Vagina (tissue), 2 donors: ENCODE measurements around the gene TCF25. TPM values are rescaled to one million over a fixed set of nuclear protein-coding genes. Genes with fewer than 3 reads are reported as not detected.

Experiments used
- DNase-seq, 2 donors: peaks; one replicate each; pipeline ENCODE4 v3.0.0-alpha.2; 2017; ENCODE audit errors: extremely low spot score in 2 of 2
- H3K27ac ChIP-seq: fragments of 200-600 bp; sonication (generic); one replicate; pipeline ENCODE4 v1.5.1; 2019
- H3K27me3 ChIP-seq: fragments of 200-600 bp; sonication (generic); one replicate; pipeline ENCODE4 v1.5.1; 2019
- H3K36me3 ChIP-seq, 2 donors: fragments of 200-600 bp; sonication (generic); one replicate each; pipeline ENCODE4 v1.5.1; 2017 to 2019
- H3K4me1 ChIP-seq: fragments of 200-600 bp; sonication (generic); one replicate; pipeline ENCODE4 v1.5.1; 2019
- H3K4me3 ChIP-seq, 2 donors: fragments of 200-600 bp; sonication (generic); 1 replicate in 1 of 2; 2 replicates in 1 of 2; pipeline ENCODE4 v1.5.1; 2016 to 2019
- H3K9me3 ChIP-seq: fragments of 200-600 bp; sonication (generic); one replicate; pipeline ENCODE4 v1.5.1; 2019
- CTCF ChIP-seq, 3 experiments: fragments of 450-650 bp in 2 of 3; fragments of 200-600 bp in 1 of 3; sonication (generic) in 1 of 3; IDR thresholded peaks; one replicate each; pipeline ENCODE4 v1.5.1; 2017 to 2019; ENCODE audit warnings: antibody characterized with exemption in 3 of 3, mild to moderate bottlenecking in 2 of 3, moderate library complexity in 2 of 3
- POLR2A ChIP-seq, 2 donors: fragments of 450-650 bp; IDR thresholded peaks; one replicate each; pipeline ENCODE4 v1.6.1; 2017; ENCODE audit warnings: antibody characterized with exemption in 2 of 2, mild to moderate bottlenecking in 2 of 2, moderate library complexity in 2 of 2
- POLR2AphosphoS5 ChIP-seq, 2 donors: sonication (generic); formaldehyde crosslinking; IDR thresholded peaks; one replicate each; pipeline ENCODE4 v1.9.0; 2017; ENCODE audit warnings: antibody characterized with exemption in 2 of 2, mild to moderate bottlenecking in 2 of 2, low read depth in 1 of 2; ENCODE audit not compliant: insufficient read depth in 1 of 2
- intact Hi-C: fragments of 100-400 bp; cut with DNase I; formaldehyde crosslinking; loops from one replicate; pipeline ENCODE4 v1.15.1; 2023
- total RNA-seq: library from RNA; depleted of rRNA; stranded (reverse); fragments of >200 nt; gene quantifications from one replicate; pipeline ENCODE4 v1.2.3, GENCODE V29; 2016

TCF25 gene
- total RNA-seq, 1 donor from 2014 or later: 132 TPM

- H3K36me3 ChIP-seq: peaks cover 0 to 21% of the 10 kb centered on the region in 2 donors
- no peak for DNase-seq
- intact Hi-C loops: no loop called here
- H3K9me3 ChIP-seq: no peaks in the 10 kb centered on the region
- peaks cover 7% of the 10 kb centered on the region for H3K4me1 ChIP-seq
- H3K27ac ChIP-seq: no peak overlapping the region
- H3K27me3 ChIP-seq: no peaks in the 10 kb centered on the region
- no peak for TF ChIP-seq POLR2AphosphoS5 (IDR thresholded peaks at IDR 0.05; ENCODE audit: insufficient read depth in 1 of 2, low read depth in 1 of 2)
- no peak for TF ChIP-seq POLR2A (IDR thresholded peaks at IDR 0.05)
- TF ChIP-seq CTCF (IDR thresholded peaks at IDR 0.05): no peak
- H3K4me3 ChIP-seq: no peak overlapping the region
Measured at GRCh38 chr16:89954462-89954861, 81.1 kb downstream of the TCF25 start.

- Histone ChIP-seq H3K36me3 (peaks cover 0 to 21% of the 10 kb centered on the region in 2 donors), H3K27ac (no peak overlapping the region), H3K4me1 (no peaks in the 10 kb centered on the region), H3K27me3 (no peaks in the 10 kb centered on the region), H3K4me3 (no peak overlapping the region), H3K9me3 (no peaks in the 10 kb centered on the region)
- TF ChIP-seq POLR2AphosphoS5 (IDR thresholded peaks at IDR 0.05; ENCODE audit: insufficient read depth in 1 of 2, low read depth in 1 of 2) (no peak), POLR2A (IDR thresholded peaks at IDR 0.05) (no peak), CTCF (IDR thresholded peaks at IDR 0.05) (no peak)
- DNase-seq: no peak
- intact Hi-C loops: no loop called here
Measured at GRCh38 chr16:89955001-89955685, 81.8 kb downstream of the TCF25 start.

GRCh38 chr16:89956505-89957215, 83.3 kb downstream of the TCF25 start:
- no peak overlapping the region for H3K4me3 ChIP-seq
- no peaks in the 10 kb centered on the region for H3K4me1 ChIP-seq
- H3K27me3 ChIP-seq: no peaks in the 10 kb centered on the region
- no peak overlapping the region for H3K27ac ChIP-seq
- intact Hi-C loops: no loop called here
- peaks cover 0 to 26% of the 10 kb centered on the region in 2 donors for H3K36me3 ChIP-seq
- TF ChIP-seq POLR2AphosphoS5 (IDR thresholded peaks at IDR 0.05; ENCODE audit: insufficient read depth in 1 of 2, low read depth in 1 of 2) (no peak), CTCF (IDR thresholded peaks at IDR 0.05) (no peak), POLR2A (IDR thresholded peaks at IDR 0.05) (no peak)
- DNase-seq: no peak
- H3K9me3 ChIP-seq: no peaks in the 10 kb centered on the region

DNA sequence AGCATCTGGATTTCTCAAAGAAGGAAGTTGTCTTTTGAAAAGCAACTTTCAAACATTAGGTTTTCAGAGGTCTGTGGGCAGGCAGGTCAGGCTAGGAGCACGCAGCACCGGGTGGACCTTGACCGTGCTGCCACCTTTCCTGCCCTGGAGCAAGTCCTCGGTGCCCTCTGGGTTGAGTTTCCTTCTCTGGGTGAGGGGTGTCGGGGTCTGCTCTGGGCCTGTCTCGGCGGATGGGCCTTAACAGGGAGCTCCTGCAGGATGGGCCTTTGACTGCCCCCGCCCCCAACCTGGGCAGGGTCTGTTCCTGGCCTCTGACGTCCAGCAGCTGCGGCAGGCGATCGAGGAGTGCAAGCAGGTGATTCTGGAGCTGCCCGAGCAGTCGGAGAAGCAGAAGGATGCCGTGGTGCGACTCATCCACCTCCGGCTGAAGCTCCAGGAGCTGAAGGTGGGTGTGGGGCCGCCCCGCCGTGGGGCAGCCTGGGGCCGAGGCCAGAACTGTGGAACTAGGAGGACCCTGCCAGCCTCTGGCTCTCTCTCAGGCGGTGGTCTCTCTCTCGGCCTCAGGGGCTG, 83.9 kb downstream of the TCF25 start:
- Histone ChIP-seq H3K36me3 (peaks cover 0 to 26% of the 10 kb centered on the region in 2 donors), H3K27ac (no peak overlapping the region), H3K4me3 (no peak overlapping the region)

More for the DNA sequence above, 83.9 kb downstream of the TCF25 start:
- no peak for DNase-seq
- no peaks in the 10 kb centered on the region for H3K9me3 ChIP-seq
- intact Hi-C loops: no loop called here
- no peaks in the 10 kb centered on the region for H3K27me3 ChIP-seq
- no peak for TF ChIP-seq POLR2AphosphoS5 (IDR thresholded peaks at IDR 0.05; ENCODE audit: insufficient read depth in 1 of 2, low read depth in 1 of 2)
- TF ChIP-seq POLR2A (IDR thresholded peaks at IDR 0.05): no peak
- no peak for TF ChIP-seq CTCF (IDR thresholded peaks at IDR 0.05)
- no peaks in the 10 kb centered on the region for H3K4me1 ChIP-seq
